HK-2 (cell line): ENCODE measurements around the gene NDUFS6.
A peak's percentile ranks its signal among the peaks of the same experiment; 100 is the strongest.
"Not testable (repeated sequence)": the region's sequence is repeated elsewhere in the genome, so short reads cannot be mapped to it uniquely, and the experiment has no call there.

Source experiments
- DNase-seq: peaks from one replicate; pipeline ENCODE4 v3.0.0-alpha.2; 2018; ENCODE audit not compliant: unreplicated experiment

The NDUFS6 gene

GRCh38 chr5:1782385-1783215 lies 18.6 kb upstream of the NDUFS6 start:
- DNase-seq = no peak

- peak; percentile 49 for DNase-seq
Observed at GRCh38 chr5:1783216-1783554, 18.0 kb upstream of the NDUFS6 start.

GRCh38 chr5:1784197-1785050 lies 16.8 kb upstream of the NDUFS6 start:
- DNase-seq = no peak

- DNase-seq = no peak
Observed at GRCh38 chr5:1785062-1785461, 16.1 kb upstream of the NDUFS6 start.

- no peak for DNase-seq
Observed at GRCh38 chr5:1785984-1786383, 15.2 kb upstream of the NDUFS6 start.

- no peak for DNase-seq
Observed at GRCh38 chr5:1786621-1787471, 14.4 kb upstream of the NDUFS6 start.

- DNase-seq = no peak
Observed at GRCh38 chr5:1787472-1788047, 13.6 kb upstream of the NDUFS6 start.

- DNase-seq = no peak
Observed at GRCh38 chr5:1788200-1788599, 13.0 kb upstream of the NDUFS6 start.

GRCh38 chr5:1788828-1789227 lies 12.4 kb upstream of the NDUFS6 start:
- no peak for DNase-seq

- DNase-seq = not testable (repeated sequence)
Observed at GRCh38 chr5:1789438-1789833, 11.8 kb upstream of the NDUFS6 start.

GRCh38 chr5:1789834-1790471 lies 11.3 kb upstream of the NDUFS6 start:
- no peak for DNase-seq

GRCh38 chr5:1791176-1791575 lies 10.0 kb upstream of the NDUFS6 start:
- no peak for DNase-seq

GRCh38 chr5:1792842-1793266 lies 8.4 kb upstream of the NDUFS6 start:
- peak; percentile 53 for DNase-seq

- DNase-seq = no peak
Observed at GRCh38 chr5:1793301-1793740, 7.9 kb upstream of the NDUFS6 start.

GRCh38 chr5:1793966-1794900 lies 7.0 kb upstream of the NDUFS6 start:
- DNase-seq = peak; percentile 47

- no peak for DNase-seq
Observed at GRCh38 chr5:1794901-1795290, 6.3 kb upstream of the NDUFS6 start.

GRCh38 chr5:1795506-1795905 lies 5.7 kb upstream of the NDUFS6 start:
- no peak for DNase-seq

GRCh38 chr5:1795931-1796330 lies 5.3 kb upstream of the NDUFS6 start:
- no peak for DNase-seq

- no peak for DNase-seq
Observed at GRCh38 chr5:1796371-1797102, 4.7 kb upstream of the NDUFS6 start.
